MM.1S (cell line): Measurements from ENCODE around the gene ARPC1B.

Source experiments
- DNase-seq: peaks from one replicate; pipeline ENCODE4 v3.0.0-alpha.2; 2015
- H2AFZ ChIP-seq: fragments of 300-600 bp; sonication (generic); 2 replicates; pipeline ENCODE4 v1.6.0; 2016; ENCODE audit warnings: antibody characterized with exemption, low read length
- H3F3A ChIP-seq: fragments of 300-600 bp; sonication (generic); 2 replicates; pipeline ENCODE4 v1.6.1; 2016; ENCODE audit warnings: mild to moderate bottlenecking, antibody characterized with exemption, low read length, moderate library complexity, mixed read lengths; ENCODE audit not compliant: insufficient read depth
- H3K27ac ChIP-seq: fragments of 300-600 bp; sonication (generic); 2 replicates; pipeline ENCODE4 v1.5.1; 2016; ENCODE audit warnings: mild to moderate bottlenecking, low read length
- H3K27me3 ChIP-seq: fragments of 300-600 bp; sonication (generic); replicated peaks from 2 replicates; pipeline ENCODE4 v1.6.0; 2016; ENCODE audit warnings: low read length; ENCODE audit not compliant: insufficient read depth
- H3K36me3 ChIP-seq: fragments of 300-600 bp; sonication (generic); replicated peaks from 2 replicates; pipeline ENCODE4 v1.6.1; 2016; ENCODE audit warnings: mild to moderate bottlenecking, low read length, mixed read lengths; ENCODE audit not compliant: insufficient read depth
- H3K4me1 ChIP-seq: fragments of 300-600 bp; sonication (generic); 2 replicates; pipeline ENCODE4 v1.6.1; 2016; ENCODE audit warnings: low read length, mixed read lengths
- H3K4me2 ChIP-seq: fragments of 300-600 bp; sonication (generic); 2 replicates; pipeline ENCODE4 v1.6.0; 2016; ENCODE audit warnings: low read depth, low read length
- H3K4me3 ChIP-seq: fragments of 300-600 bp; sonication (generic); 2 replicates; pipeline ENCODE4 v1.5.1; 2016; ENCODE audit warnings: low read length, mixed read lengths
- H3K79me2 ChIP-seq: fragments of 300-600 bp; sonication (generic); 2 replicates; pipeline ENCODE4 v1.6.1; 2016; ENCODE audit warnings: mixed run types, low read length, mixed read lengths
- H3K9ac ChIP-seq: fragments of 300-600 bp; sonication (generic); 2 replicates; pipeline ENCODE4 v1.6.1; 2016; ENCODE audit warnings: low read length, mixed read lengths
- H3K9me2 ChIP-seq: fragments of 300-600 bp; sonication (generic); replicated peaks from 2 replicates; pipeline ENCODE4 v1.6.1; 2016; ENCODE audit warnings: mild to moderate bottlenecking, low read length, mixed read lengths; ENCODE audit not compliant: insufficient read depth
- H3K9me3 ChIP-seq: fragments of 300-600 bp; sonication (generic); replicated peaks from 2 replicates; pipeline ENCODE4 v1.6.1; 2016; ENCODE audit warnings: mild to moderate bottlenecking, low read length, mixed read lengths; ENCODE audit not compliant: insufficient read depth
- H4K20me1 ChIP-seq: fragments of 300-600 bp; sonication (generic); 2 replicates; pipeline ENCODE4 v1.6.1; 2016; ENCODE audit warnings: mild to moderate bottlenecking, low read length, moderate library complexity, mixed read lengths; ENCODE audit not compliant: insufficient read depth
- EZH2 ChIP-seq: fragments of 300-600 bp; sonication (generic); optimal IDR thresholded peaks from 2 replicates; pipeline ENCODE3; 2017; ENCODE audit warnings: low read depth, mild to moderate bottlenecking, antibody characterized with exemption, low read length, mixed read lengths
- EZH2phosphoT487 ChIP-seq: fragments of 300-600 bp; sonication (generic); IDR thresholded peaks from 2 replicates; pipeline ENCODE4 v1.6.1; 2018; ENCODE audit warnings: antibody characterized with exemption, low read length
- TF ChIP-seq, protein P1 (sequence below): fragments of 300-600 bp; sonication (generic); IDR thresholded peaks from 2 replicates; pipeline ENCODE4 v1.5.1; 2016; ENCODE audit warnings: antibody characterized with exemption, low read length, mixed read lengths

ARPC1B gene

GRCh38 chr7:99398891-99399445 is 24.4 kb downstream of the ARPC1B start:
- Histone ChIP-seq H3K4me2 (no peak overlapping the region), H2AFZ (no peak overlapping the region), H3K36me3 (no peaks in the 10 kb centered on the region), H3K79me2 (peaks cover 17% of the 10 kb centered on the region), H3K27me3 (no peaks in the 10 kb centered on the region), H4K20me1 (no peaks in the 10 kb centered on the region), H3K9me3 (no peaks in the 10 kb centered on the region), H3K9me2 (no peaks in the 10 kb centered on the region), H3K4me3 (no peak overlapping the region), H3K27ac (no peak overlapping the region), H3K4me1 (no peaks in the 10 kb centered on the region), H3K9ac (no peak overlapping the region), H3F3A (no peaks in the 10 kb centered on the region; the same call in 1 of the 2 replicates)
- TF ChIP-seq, protein P1, sequence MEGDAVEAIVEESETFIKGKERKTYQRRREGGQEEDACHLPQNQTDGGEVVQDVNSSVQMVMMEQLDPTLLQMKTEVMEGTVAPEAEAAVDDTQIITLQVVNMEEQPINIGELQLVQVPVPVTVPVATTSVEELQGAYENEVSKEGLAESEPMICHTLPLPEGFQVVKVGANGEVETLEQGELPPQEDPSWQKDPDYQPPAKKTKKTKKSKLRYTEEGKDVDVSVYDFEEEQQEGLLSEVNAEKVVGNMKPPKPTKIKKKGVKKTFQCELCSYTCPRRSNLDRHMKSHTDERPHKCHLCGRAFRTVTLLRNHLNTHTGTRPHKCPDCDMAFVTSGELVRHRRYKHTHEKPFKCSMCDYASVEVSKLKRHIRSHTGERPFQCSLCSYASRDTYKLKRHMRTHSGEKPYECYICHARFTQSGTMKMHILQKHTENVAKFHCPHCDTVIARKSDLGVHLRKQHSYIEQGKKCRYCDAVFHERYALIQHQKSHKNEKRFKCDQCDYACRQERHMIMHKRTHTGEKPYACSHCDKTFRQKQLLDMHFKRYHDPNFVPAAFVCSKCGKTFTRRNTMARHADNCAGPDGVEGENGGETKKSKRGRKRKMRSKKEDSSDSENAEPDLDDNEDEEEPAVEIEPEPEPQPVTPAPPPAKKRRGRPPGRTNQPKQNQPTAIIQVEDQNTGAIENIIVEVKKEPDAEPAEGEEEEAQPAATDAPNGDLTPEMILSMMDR: no peak
- TF ChIP-seq EZH2 (no peak), EZH2phosphoT487 (no peak)
- DNase-seq: no peak

- H3K4me3 ChIP-seq: no peak overlapping the region
- H3K27me3 ChIP-seq: no peaks in the 10 kb centered on the region
- no peaks in the 10 kb centered on the region for H4K20me1 ChIP-seq
- DNase-seq: no peak
- no peaks in the 10 kb centered on the region for H3K9me2 ChIP-seq
- no peak overlapping the region for H2AFZ ChIP-seq
- peaks cover 20% of the 10 kb centered on the region for H3K79me2 ChIP-seq
- no peak overlapping the region for H3K9ac ChIP-seq
- no peak overlapping the region for H3K27ac ChIP-seq
- H3F3A ChIP-seq: no peaks in the 10 kb centered on the region; the same call in 1 of the 2 replicates
- no peaks in the 10 kb centered on the region for H3K36me3 ChIP-seq
- no peak overlapping the region for H3K4me2 ChIP-seq
- no peaks in the 10 kb centered on the region for H3K9me3 ChIP-seq
- no peak for TF ChIP-seq EZH2phosphoT487
- no peak for TF ChIP-seq EZH2
- TF ChIP-seq, protein P1: no peak
- no peaks in the 10 kb centered on the region for H3K4me1 ChIP-seq
Observed at GRCh38 chr7:99399597-99399996, 25.1 kb downstream of the ARPC1B start.

GRCh38 chr7:99402854-99403253 is 28.3 kb downstream of the ARPC1B start:
- H3K27me3 ChIP-seq: no peaks in the 10 kb centered on the region
- no peak for DNase-seq
- peaks cover 49% of the 10 kb centered on the region for H3K79me2 ChIP-seq
- H3K27ac ChIP-seq: no peak overlapping the region
- no peaks in the 10 kb centered on the region; the same call in 1 of the 2 replicates for H4K20me1 ChIP-seq
- H3K4me2 ChIP-seq: no peak overlapping the region
- no peaks in the 10 kb centered on the region for H3F3A ChIP-seq
- H2AFZ ChIP-seq: no peak overlapping the region
- TF ChIP-seq, protein P1: no peak
- no peak for TF ChIP-seq EZH2phosphoT487
- TF ChIP-seq EZH2: no peak
- H3K36me3 ChIP-seq: no peaks in the 10 kb centered on the region
- no peak overlapping the region for H3K9ac ChIP-seq
- H3K4me3 ChIP-seq: no peak overlapping the region
- no peaks in the 10 kb centered on the region for H3K9me2 ChIP-seq
- peaks cover 11% of the 10 kb centered on the region for H3K4me1 ChIP-seq
- no peaks in the 10 kb centered on the region for H3K9me3 ChIP-seq
